Measurements from ENCODE around the gene ZBTB9.
"Not testable (repeated sequence)": the region's sequence is repeated elsewhere in the genome, so short reads cannot be mapped to it uniquely, and the experiment has no call there.

ZBTB9 gene

DNA sequence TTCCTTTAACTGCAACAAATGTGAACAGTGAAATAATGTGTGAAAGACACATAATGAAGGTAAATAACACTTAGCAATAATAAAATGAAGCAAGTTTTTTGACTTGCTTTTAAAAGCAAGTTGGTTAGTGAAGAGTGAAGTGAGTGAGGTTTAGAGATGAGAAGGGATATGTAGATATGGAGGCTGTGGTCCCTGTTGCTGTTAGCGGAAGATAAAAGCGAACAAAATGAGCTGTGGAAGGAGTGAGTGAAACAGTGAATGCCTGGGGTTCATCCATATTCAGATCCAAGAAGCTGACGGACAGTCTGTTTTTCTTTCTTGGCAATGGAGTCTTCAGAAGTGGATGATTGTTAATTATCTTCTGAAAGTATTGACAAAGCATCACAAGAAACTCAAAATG is 23.5 kb downstream of the ZBTB9 start:
- no peak for DNase-seq

DNA sequence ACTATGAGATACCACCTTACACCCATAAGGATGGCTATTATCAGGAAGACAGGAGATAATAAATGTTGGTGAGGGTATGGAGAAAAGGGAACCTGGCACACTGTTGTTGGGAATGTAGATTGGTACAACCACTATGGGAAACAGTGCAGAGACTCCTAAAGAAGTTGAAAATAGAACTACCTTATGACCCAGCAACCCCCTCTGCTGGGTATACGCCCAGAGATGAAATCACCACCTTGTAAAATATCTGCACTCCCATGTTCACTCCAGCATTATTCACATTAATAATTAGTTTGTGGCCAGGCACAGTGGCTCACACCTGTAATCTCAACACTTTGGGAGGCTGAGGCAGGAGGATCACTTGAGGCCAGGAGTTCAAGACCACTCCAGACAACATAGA is 26.8 kb downstream of the ZBTB9 start:
- no peak for DNase-seq

DNA sequence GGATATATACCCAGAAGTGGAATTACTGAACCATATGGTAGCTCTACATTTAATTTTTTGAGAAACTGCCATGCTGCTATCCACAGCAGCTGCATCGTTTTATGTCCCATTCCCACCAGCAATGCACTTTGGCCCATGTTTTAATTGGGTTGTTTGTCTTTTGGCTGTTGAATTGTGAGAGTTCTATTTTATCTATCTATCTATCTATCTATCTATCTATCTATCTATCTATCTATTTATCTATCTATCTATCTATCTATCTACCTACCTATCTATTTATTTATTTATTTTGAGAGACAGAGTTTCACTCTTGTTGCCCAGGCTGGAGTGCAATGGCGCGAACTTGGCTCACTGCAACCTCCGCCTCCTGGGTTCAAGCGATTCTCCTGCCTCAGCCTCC is 28.2 kb downstream of the ZBTB9 start:
- DNase-seq: not testable (repeated sequence)

DNA sequence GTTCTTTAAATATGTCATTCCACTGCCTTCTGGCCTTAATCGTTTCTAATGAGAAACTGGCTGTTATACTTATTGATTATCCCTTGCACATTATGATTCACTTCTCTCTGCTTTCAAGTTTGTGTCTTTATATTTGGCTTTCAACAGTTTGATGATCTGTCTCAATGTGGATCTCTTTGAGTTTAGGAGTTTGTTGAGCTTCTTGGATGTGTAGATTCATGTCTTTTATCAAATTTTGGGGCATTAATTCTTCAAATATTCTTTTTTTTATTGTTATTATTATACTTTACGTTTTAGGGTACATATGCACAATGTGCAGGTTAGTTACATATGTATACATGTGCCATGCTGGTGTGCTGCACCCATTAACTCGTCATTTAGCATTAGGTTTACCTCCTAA is 29.3 kb downstream of the ZBTB9 start:
- DNase-seq: no peak

DNA sequence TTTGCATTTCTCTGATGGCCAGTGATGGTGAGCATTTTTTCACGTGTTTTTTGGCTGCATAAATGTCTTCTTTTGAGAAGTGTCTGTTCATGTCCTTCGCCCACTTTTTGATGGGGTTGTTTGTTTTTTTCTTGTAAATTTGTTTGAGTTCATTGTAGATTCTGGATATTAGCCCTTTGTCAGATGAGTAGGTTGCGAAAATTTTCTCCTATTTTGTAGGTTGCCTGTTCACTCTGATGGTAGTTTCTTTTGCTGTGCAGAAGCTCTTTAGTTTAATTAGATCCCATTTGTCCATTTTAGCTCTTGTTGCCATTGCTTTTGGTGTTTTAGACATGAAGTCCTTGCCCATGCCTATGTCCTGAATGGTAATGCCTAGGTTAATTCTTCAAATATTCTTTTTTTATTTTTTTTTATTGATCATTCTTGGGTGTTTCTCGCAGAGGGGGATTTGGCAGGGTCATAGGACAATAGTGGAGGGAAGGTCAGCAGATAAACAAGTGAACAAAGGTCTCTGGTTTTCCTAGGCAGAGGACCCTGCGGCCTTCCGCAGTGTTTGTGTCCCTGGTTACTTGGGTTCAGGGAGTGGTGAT is 30.4 kb downstream of the ZBTB9 start:
- not testable (repeated sequence) for DNase-seq

DNA sequence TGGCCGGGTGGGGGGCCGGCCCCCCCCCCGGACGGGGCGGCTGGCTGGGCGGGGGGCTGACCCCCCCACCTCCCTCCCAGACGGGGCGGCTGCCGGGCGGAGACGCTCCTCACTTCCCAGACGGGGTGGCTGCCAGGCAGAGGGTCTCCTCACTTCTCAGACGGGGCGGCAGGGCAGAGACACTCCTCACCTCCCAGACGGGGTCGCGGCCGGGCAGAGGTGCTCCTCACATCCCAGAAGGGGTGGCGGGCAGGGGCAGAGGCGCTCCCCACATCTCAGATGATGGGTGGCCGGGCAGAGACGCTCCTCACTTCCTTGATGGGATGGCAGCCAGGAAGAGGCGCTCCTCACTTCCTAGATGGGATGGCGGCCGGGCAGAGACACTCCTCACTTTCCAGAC is 31.3 kb downstream of the ZBTB9 start:
- not testable (repeated sequence) for DNase-seq

DNA sequence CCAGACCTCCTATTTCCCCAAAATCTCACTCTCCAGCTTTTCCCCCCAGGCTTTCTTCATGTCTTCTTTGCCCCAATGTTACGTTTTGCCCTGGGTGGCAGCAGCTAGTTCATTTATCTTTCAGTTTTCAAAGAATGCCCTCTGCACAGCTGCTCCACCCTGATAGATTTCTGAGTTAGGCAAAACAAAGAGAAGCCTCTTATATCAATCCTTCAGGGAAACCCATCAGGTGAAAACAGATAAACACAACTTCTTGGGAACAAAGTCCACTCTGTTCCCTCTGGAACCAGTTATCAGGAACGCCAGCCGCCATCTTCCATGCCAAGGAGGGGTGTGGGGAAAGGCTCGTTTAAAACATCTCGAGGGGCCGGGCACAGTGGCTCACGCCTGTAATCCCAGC is 34.0 kb downstream of the ZBTB9 start:
- no peak for DNase-seq

DNA sequence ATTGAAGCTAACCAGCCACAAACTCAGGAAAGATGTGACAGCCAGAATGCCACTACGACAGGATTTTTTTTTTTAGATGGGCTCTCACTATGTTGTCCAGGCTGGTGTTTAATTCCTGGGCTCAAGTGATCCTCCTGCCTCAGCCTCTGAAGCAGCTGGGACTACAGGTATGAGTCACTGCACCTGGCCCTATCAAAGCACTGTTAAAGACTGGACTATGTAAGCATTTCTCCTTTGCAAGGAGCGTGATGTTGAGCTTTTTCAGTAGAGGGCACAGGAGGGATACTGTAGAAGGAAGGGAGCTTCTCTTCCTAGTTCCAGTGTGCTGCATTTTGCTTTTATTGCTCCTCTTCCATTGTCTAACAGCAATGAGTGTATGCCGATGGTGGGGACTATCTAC is 35.8 kb downstream of the ZBTB9 start:
- no peak for DNase-seq

DNA sequence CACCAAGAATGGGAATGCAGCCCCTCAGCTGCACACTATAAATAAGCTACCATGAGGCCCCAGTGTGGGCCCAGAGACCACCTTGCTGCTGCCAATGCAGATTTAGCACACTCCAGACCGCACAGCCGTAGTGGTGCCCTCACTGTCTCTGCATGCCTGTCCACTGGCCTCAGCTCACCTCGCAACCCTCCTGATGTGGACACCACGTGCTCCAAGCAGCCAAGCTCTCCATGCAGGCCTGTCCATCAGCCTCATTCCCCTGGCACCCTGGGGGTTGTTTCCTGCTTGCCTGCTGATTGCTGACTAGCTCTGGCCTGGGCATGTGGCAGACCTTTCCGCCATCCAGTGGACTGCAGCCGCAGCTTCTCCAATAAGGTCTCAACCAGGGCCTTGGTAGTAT is 36.2 kb downstream of the ZBTB9 start:
- no peak for DNase-seq

DNA sequence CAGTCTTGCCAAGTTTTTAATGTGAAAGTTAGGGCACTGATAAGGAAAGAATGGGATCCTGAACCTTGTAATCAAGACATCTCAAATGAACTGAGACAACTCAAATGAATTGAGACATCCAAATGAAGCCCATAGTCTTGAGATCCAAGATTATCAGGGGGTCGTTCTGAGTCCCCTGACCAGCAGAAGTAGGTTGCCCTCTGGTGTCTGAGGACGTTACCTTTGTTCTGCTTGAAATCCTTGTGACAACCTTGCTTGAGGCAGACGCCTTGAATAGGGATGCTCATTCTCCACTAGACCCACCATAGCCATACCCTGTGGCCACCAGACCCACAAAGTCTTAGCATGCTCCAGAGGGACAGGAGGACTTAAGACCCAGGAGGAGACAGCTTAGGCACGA is 37.7 kb downstream of the ZBTB9 start:
- DNase-seq: no peak

DNA sequence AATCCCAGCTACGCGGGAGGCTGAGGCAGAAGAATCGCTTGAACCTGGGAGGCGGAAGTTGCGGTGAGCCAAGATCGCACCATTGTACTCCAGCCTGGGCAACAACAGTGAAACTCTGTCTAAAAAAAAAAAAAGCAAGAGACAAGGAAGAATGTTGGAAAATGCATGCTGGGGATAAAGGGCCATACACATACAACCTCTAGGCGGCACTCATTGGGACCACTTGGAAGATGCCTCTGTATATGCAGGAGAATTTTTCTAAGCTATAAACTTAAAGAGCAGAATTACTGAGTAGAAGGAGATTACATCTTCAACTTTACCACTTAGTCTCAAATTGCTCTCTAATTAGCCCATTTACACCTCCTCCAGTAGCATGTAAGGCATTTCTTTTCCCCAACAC is 42.8 kb downstream of the ZBTB9 start:
- DNase-seq: no peak

DNA sequence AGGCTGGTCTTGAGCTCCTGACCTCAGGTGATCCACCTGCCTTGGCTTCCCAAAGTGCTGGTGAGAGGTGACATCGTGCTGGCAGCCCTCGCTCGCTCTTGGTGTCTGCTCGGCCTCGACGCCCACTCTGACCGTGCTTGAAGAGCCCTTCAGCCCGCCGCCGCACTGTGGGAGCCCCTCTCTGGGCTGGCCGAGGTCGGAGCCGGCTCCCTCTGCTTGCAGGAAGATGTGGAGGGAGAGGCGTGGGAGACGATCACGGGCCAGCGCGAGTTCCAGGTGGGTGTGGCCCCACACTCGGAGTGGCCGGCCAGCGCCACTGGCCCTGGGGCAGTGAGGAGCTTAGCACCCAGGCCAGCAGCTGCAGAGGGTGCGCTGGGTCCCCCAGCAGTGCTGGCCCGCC is 48.1 kb downstream of the ZBTB9 start:
- DNase-seq: no peak

DNA sequence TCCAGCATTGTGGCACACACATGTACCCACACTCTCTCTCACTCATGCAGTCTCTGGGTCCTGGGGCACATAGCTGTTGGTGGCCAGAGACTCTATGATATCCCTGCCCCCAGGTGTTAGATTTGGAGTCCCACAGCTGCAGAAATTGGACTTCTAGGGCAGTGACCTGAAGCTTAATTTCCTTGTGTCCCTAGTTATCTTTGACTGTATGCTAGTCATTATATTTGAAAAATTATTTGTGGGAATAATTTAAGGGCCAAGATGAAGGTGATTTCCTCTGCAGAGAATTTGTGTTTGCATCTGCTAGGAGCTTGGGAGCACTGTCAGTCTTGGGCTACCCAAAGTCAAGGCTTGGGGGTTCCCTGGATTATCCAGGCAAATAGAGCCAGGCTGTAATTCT is 50.1 kb downstream of the ZBTB9 start:
- DNase-seq: no peak

DNA sequence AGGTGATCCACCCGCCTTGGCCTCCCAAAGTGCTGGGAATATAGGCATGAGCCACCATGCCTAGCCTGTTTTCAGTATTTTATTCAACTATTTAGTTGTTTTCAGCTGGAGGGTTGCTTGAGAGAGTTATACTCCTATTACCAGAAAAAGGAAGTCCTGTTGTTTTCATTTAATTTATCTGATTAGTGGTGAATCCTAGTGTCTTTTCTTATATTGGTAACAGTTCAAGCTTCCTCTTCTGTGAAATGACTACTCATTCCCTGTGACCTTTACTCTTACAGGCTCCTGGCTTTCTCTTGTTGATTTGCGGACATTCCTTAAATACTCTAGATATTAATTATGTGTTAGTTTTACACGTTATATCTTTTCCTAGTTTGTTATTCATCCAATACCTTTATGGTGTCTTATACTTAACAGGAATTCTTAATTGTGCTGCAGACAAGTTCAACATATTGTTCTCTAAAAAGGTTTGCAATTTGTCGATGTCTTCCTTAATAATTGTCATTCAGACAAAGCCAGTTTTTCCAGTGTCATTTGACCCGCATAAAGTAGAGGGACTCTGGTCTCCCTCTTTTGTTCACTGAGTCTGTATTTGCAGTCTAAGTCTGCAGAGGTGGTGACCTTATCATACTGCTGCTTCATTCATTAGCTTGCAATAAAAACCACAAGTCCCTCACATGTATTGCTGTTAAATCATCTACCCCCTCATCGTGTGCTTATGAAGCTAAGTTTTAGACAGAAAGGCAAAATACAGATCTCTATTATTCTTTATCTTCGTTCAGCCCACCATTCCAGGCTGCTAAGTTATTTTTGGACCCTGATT is 51.4 kb downstream of the ZBTB9 start:
- DNase-seq: no peak

Data from activated CD8-positive, alpha-beta memory T cell treated with anti-CD3 and anti-CD28 coated beads for 24 hours (primary cell).